Stimulated activated CD8-positive, alpha-beta memory T cell treated with anti-CD3 and anti-CD28 coated beads, Interleukin-4, amount 100 ng/mL, for 48 hours (primary cell): ENCODE results near the gene GPX4.

ENCODE experiments used
- DNase-seq: peaks from one replicate; pipeline ENCODE4 v3.0.0-alpha.2; 2020

The GPX4 gene

DNA sequence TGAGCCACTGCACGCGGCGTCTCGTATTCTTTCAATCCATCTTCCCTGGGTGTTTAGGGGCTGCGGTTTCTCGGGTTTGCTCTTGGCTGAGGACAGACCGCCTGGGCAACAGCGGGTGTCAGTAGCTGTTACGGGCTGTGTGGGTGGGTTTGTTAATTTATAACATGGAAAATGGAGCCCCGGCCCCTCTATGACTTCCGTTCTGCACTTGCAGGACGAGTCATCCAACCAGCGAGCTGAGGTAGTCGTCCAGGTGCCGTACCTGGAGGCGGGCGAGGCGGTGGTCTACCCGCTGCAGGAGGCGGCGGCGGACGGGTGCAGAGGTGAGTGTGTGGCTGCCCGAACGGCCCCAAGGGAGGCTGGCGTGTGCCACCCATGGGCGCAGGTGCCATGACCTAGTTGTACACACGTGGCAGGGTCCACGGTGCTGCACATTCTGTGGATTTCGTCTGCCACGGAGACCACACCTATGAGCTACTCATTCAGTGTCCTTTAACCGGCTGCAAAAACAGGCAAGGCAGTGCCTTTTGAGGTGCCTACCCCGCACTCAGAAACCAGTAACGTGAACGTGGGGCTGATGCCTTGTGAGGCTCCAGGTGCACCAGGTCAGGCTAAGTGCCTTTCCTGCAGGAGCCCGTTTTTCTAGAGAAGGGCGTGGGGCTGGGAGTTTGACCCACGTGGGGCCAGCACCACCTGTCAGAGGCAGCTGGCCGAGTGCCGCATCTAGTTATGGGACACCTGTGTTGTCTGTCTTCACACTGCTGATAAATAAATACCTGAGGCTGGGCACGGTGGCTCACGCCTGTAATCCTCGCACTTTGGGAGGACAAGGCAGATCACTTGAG, 19.5 kb upstream of the GPX4 start:
- no peak for DNase-seq

DNA sequence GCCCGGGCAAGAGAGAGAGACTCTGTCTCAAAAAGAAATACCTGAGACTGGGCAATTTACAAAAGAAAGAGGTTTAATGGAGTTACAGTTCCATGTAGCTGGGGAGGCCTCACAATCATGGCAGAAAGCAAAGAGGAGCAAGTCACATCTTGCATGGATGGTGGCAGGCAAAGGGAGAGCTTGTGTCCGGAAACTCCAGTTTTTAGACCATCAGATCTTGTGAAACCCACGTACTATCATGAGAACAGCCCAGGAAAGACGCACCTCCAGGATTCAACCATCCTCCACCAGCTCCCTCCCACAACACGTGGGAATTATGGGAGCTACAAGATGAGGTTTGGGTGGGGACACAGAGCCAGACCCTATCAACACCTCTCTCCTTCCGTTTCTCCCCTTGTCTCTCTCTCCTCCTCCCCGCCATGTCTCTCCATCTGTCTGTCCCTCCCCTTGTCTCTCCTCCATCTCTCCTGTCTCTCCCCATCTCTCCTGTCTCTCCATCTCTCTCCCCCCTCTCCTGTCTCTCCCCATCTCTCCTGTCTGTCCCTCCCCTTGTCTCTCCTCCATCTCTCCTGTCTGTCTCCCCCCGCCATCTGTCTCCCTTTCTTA, 18.6 kb upstream of the GPX4 start:
- no peak for DNase-seq

DNA sequence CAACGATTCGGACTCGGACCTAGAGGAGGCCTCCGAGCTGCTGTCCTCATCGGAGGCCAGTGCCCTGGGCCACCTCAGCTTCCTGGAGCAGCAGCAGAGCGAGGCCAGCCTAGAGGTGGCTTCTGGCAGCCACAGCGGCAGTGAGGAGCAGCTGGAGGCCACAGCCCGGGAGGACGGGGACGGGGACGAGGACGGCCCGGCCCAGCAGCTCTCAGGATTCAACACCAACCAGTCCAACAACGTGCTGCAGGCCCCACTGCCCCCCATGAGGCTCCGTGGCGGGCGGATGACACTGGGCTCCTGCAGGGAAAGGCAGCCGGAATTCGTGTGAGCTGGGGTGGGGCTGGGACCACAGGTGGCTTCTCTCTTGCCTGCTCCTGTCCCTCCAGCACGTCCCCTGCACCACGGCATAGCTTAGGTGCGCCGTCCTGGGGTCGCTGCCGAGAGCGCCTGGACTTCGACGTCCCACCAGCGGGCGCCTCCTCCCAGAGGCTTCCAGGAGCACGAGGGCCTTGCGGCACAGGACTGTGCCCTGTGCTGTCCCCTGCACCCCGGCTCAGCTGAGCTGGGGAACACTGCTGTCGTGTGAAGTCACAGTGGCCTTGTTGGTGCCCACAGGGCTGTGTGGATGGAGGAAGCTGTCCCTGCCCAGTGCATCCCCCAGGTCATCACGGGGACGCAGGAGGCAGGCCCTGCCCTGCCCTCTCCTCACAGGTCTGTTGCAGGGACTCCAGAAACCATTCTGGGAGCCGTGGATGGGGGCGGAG, 17.9 kb upstream of the GPX4 start:
- no peak for DNase-seq

DNA sequence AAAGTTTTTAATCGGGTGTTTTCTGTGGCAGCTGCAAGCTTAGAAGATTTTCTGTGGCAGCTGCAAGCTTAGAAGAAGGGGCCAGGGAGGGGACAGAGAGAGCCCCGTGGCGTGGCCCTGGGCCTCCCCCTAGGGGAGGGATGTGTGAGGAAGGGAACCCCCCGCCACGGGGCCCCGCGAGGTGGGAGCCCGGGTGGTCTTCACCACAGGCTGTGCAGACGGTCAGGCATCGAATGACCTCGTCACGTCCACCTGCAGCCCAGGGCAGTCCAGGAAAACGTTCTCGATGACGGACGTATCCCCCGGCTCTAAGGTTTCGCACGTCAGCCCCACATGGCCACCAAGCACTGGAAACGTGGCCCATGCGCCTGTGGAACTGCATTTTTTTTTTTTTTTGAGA, 17.2 kb upstream of the GPX4 start:
- no peak for DNase-seq

DNA sequence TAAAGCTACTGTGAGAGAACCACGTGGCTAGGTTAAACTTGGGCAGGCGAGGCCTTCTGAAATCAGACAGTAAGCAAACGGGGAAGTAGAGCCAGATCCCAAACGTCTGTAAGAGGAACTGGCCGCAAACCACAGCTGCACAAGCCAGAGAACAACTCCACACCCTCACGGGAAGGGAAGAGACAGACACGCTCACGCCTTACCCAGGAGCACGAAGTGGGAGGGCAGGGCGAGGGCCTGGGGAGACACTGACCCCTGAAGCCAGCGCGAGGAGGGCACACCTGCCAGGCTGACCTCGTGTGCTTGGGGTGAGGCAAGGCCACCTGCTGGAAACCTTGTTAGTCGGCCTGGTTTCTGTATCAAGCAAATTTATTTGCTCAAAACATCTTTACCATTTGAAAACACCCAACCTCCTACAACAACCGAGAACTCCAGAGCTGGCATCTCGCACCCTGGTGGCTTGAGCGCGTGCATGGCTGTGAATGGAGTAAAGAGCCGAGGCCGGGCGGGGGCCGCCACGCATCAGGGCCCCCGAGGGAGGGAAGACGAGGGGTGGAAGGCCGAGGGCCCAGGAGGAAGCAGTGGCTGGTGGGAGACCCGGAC, 15.9 kb upstream of the GPX4 start:
- no peak for DNase-seq

DNA sequence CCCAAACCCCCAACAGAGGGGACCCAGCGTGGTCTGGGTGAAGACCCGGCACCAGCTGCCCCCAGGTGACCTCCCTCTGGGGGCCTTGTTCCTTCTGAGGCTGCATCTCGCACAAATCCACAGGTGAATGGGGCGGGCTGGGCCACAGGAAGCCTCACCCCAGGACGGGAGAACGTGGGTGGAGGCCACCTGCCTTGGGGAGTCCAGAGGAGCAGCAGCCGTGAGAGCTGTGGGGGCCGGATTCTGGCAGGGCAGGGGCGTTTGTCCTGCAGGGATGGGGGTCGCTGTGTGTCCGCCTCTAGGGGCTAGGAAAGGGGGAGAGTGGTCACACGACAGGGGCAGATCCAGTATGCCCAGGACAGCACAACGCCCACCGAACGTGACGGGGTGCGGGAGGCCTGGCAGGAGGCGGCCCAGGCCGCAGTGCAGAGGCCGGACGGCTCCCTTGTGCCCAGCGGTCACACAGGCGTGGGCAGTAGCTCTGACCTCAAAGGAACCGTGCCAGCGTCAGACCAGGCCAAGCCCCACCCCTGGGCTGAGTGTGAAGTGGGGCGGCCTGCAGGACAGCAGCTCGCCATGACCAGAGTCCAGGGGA, 15.3 kb upstream of the GPX4 start:
- no peak for DNase-seq

DNA sequence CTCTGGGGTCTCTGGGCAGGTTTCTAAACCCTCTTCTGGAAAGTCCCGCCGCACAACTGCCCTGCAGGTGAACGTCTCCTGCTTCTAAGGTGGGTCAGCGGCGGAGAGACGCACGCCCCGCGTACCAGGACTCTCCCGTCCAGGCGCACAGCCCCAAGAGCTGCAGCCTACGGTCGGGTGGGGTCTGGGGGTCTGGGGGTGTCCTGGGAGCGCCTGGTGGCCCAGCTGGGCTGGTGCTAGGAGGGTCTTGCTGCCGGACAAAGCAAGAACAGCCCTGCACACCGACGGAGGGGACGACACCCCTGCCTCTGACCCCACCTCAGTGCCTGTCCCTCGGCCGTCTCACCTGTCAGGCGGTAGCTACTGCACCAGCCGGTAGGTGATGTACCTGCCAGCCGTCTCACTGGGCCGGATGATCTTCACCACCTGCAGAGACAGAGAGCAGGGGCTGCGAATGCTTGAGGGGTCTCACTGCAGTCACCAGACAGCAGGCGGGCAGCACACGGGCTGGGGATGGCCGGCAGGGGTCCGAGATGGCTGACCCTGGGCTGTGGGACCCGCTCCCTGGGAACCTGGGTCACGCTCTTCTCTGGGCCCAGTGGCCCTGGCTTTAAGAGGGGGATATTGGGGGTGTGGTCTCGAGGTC, 14.5 kb upstream of the GPX4 start:
- DNase-seq, result no peak

DNA sequence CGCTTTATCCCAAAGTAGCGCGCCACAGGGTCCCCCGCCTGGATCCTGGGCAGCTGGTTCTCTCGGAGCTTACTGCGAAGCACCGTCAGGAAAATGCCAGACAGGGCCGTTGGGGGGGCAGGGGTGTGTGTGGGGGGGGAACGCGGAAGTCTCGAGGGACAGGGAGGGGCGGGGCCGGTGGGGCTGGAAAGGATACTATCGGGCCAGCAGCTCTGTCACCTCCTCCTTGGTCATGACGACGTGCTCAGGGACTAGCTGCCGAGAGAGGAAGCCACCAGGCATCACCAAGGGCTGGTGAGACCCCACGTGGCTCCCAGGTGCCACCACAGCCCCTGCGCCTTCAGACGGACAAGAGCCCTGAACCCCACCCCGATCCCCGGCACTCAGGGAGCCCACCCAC, 13.9 kb upstream of the GPX4 start:
- DNase-seq, result peak; percentile 66

DNA sequence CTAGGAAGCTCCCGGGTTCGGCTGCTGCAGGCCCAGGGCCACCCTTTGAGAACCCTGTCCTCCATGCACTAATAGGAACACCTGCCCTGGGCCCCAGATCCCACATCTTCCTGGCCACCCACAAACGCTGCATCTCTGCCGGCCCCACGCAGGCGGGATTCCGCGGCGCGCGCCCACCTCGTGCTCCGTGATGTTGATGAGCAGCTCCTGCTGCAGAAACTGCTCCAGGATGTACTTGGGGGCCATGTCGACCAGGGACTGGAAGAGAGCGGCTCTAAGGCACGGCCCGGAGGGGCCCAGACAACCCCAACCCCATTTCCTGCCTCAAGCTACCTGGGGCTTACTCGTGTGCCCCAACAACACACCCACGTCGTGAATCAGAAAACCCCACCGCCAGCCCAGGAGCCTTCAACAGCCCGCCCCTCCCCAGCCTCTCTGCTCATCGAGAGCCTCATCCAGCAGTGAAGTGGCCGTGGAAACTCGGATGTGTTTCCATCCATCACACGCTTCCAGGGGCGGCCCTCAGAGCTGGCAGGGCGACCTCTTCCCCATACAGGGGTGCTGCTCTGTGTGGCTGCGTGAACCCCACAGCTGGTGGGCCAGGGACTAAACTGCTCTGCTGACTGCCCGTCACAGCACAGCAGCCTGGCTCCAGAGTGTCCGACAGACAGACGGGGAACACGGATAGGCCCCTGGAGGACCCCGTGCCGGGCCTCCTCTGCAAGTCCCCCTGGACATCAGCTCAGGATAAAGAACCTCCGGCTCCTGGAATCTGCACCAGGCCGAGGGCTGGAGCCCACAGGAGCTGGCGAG, 12.9 kb upstream of the GPX4 start:
- peak; percentile 77 for DNase-seq

DNA sequence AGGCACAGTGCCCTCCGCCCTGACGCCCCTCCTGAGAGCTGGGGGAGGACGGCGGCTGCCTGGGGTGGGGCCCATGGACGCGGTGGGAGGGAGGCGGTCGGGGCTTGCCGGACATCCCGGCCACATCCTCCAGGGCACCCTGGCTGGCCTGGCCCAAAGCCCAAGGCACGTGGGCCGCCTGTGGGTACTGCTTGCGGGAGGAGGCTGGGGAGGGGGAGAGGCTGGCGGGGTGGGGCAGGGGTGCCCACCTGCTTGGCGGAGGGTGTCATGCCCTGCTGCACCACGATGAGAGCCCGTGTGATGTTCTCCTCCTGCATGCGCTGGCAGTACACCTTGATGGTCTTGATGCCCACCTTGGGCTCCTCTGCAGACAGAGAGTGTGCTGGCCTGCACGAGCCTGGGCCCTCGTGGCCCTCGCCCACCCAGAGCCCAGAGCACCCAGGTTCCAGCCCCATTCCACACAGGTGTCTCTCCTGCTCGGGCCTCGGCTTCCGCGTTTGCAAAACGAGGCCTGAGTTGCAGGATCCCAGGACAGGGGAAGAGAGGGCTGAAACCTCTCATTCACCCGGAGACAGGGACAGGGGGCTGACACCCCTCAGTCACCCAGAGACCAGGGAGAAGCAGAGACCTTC, 12.1 kb upstream of the GPX4 start:
- no peak for DNase-seq

DNA sequence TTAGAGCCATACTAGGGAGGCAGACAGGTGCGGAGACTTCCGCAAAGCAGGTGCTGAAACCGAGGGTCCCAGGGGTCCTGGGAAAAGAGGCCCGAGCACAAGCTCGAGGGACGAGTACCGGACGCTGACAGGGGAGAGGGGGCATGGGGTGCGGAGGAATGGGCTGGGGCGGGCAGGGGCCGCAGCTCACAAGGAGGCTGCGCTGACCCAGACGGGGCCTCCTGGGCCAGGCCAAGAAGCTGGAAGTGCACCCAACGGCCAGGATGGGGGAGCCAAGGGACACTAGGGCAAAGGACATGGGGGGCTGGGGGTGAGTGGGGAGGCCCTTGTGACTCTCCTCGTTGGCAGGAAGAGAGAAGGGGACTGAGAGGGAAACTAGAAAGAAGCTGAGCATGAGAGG, 10.5 kb upstream of the GPX4 start:
- DNase-seq, result no peak

DNA sequence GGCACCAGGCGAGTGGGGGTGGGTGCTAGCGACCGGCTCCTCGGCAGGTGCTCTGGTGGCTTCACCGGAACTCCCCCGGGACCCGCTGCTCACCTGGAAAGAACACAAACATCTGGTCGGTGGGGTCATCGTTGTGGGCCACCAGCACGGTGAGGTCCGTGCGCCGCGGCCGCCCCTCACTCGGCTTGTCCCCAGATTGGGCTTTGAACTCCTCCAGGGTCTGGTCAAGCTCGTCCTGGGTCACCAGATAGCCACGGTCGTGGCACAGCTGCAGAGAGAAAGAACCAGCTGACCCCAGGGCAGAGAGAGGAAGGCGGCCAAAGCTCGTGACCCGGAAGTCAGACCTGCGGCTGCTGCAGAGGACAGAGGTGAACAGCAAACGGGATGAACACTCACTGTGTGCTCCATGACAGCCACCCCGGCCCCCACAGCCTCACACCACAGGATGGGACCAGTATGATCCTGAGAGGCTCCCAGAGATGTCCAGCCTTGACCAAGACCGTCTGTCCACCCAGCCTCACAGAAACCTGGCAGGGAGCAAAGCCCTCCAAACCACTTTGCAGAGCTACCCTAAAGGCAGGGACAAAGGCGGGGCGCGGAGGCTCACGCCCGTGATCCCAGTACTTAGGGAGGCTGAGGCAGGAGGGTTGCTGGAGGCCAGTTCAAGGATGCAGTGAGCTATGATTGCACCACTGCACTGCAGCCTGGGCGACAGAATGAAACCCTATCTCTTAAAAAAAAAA, 9.8 kb upstream of the GPX4 start:
- DNase-seq, result no peak

DNA sequence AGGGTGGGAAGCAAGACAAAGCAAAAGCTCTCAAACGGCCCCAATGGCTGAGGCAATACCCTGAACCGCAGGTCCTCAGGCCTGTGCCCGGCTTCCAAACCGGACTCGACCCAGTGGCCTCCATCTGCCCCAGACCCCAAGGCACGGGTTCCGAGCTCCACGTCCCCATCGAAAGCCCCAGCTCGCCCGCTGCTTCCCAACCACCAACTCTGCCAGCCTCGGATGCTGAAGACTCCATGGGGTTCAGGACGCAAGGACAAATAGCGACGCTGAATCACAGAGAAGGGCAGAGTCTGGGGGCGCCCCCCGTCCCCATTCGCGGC, 9.2 kb upstream of the GPX4 start:
- no peak for DNase-seq

DNA sequence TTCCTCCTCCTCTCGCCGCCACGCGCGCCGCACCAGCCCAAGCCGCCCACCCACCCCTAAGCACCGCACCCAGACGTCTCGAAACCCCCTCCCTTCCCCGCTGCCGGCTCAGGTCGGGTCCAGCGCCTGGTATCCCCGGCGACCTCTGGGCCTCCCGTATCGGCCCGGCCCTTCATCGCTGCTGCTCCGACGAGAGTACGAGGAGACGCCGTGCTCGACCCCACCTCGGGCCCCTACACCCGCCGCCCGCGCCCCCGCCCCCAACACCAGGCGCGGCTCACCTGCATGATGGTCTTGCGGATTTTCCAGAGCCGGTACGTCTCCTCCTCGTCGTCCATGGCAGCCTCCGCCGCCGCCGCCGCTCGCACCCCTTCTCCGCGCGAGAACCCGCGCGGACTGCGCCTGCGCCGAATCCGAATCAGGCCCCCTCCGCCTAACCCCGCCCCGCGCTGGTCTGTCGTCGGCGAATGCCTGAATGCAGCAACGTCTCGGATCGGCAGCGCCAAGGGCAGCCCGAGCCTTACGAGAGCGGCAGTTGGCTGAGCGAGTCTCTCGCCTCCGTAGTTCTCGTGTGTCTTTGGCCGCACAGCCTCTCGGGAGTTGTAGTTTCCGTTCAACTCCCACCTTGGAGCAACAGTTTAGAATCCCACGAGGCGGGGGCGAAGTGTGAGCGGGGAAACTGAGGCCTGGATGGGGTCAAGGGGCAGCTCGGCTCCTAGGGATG, 8.7 kb upstream of the GPX4 start, which contains the start of gene POLR2E:
Gene POLR2E, minus strand, starts transcription at position 398 of the 724 bp plus-strand sequence. Its CDS starts 60 bp downstream, at position 338.
- DNase-seq, result peak; percentile 99

DNA sequence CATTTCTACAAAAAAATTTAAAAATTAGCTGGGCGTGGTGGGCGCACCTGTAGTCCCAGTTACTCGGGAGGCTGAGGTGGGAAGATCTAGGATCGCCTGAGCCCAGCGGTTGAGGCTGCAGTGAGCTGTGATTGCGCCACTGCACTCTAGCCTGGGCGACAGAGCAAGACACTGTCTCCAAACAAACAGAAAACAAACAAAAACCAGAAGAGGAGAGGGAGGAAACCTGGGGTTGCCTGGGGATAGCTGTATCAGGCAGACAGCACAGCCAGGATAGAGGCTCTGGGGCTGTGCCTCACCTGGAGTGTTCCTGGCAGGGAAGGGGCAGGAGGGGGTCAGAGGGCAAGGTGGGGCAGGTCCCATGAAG, 6.0 kb upstream of the GPX4 start:
- DNase-seq, result no peak

DNA sequence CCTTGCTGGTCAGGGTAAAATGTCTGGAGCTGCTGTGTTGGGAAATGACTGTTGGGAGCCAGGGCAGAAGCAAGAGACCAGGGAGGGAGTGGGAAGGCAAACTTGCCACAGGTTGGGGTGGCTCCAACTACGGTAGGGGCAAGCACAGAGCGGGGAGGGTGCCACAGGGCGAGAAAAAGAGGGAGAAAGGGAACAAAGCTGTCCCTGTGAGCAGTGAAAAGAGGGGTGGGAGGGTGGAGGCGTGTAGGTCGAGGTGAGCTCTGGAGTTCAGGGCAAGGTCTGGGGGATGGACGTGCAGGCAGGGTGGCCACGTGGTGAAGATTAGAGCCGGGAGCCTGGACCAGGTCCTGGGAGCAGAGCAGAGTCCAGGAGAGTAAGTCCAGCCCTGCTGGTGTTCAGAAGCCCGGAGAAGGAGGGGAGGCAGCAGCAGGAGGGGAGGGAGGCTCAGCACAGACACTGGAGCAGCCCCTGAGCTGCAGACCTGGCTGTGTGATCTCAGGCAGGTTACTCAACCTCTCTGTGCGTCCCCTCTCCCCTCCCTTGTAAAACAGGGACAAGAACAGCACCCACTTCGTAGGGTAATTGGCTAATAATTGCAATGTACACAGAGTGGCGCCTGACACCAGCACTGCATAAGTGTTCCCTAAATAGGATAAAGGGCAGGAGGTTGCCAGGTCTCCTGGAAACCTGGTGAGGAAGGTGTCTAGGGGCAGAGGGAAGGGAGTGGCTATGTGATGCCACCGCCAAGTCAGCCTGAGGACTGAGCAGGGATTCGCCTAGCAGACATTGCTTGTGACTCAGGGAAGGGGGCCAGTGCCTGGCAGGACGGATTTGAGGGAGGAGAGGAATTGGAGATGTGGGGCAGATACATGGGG, 5.4 kb upstream of the GPX4 start:
- no peak for DNase-seq

DNA sequence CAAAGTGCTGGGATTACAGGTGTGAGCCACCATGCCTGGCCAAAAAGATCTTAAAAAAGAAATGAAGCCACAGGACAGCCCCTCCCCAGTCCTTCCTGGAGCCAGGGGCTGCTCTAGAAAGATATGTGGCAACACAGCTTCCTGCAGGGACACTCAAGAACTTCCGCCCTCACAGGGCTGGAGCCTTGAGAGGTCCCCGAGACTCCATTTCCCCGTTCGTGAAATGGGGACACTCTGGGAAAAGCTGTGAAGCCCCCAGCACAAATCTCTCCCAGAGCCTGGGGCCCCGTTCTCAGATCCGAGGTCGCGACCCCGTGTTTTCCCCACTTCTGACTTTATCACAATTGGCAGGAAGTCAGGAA, 2.5 kb upstream of the GPX4 start:
- DNase-seq, result no peak

DNA sequence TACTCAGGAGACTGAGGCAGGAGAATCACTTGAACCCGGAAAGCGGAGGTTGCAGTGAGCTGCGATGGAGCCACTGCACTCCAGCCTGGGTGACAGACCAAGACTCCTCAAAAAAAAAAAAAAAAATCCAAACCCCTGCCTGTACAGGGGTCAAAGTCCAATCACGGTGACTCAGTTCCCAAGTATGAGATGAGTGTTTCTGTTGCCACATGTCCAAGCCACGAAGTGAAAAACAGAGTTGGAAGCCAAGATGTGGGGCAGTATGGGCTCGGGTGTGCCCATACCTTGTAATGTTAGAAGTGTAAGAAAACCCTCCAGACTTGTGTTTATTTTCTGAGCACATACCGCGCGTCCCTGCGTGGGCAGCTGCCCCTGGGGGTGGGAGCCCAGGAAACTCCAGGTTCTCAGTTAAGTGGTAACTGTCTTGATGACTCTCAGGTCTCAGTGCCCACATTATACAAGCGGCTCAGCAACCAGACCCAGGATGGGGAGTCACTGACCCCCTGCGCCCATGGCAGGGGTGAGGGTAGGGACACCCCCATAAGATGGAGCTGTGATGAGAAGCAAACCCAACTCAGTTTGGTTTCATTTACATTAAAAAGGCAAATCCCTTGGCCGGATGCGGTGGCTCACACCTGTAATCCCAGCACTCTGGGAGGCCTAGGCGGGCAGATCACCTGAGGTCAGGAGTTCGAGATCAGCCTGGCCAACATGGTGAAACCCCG, 1.2 kb upstream of the GPX4 start:
- DNase-seq, result peak; percentile 85
